Measurements from ENCODE around the gene KDM4C.
"Not testable (repeated sequence)": the region's sequence is repeated elsewhere in the genome, so short reads cannot be mapped to it uniquely, and the experiment has no call there.

KDM4C gene

DNA sequence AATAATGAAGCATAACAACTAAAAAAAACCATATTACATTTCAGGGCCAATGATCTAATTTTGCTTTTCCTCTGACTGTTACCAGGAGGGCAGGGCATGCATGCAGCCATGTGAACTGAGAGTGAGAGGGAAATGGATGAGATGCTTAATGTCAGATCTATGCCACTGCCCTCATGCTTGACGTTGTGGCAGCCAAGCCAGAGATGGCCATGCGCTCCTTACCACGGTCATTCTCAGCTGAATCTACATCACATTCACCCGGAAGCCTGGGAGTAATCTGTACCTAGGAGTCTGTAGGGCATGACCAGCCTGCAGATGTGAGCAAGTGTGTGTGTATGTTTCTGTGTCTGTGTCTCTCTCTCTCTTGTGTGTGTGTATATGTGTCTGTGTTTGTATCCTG lies 183.7 kb downstream of the KDM4C start:
- no peak for DNase-seq

- DNase-seq = no peak
These were observed 184.6 kb downstream of the KDM4C start for GRCh38 chr9:6942406-6942805.

DNA sequence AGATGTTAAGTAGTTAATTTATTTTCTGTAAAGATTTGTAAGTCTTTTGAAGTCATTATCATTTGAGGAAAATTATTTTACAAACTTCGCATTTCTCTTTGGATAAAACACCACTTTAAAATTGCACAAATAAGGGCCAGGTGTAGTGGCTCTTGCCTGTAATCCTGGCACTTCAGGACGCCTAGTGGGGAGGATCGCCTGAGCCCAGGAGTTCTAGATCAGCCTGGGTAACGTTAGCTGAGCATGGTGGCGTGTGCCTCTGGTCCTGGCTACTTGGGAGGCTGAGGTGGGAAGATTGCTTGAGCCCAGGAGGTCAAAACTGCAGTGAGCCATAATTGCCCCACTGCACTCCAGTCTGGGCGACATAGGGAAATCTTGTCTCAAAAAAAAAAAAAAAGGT lies 185.5 kb downstream of the KDM4C start:
- no peak for DNase-seq

- no peak for DNase-seq
These were observed 186.3 kb downstream of the KDM4C start for GRCh38 chr9:6944093-6944551.

- DNase-seq = no peak
These were observed 187.1 kb downstream of the KDM4C start for GRCh38 chr9:6944896-6945295.

- no peak for DNase-seq
These were observed 188.0 kb downstream of the KDM4C start for GRCh38 chr9:6945816-6946215.

DNA sequence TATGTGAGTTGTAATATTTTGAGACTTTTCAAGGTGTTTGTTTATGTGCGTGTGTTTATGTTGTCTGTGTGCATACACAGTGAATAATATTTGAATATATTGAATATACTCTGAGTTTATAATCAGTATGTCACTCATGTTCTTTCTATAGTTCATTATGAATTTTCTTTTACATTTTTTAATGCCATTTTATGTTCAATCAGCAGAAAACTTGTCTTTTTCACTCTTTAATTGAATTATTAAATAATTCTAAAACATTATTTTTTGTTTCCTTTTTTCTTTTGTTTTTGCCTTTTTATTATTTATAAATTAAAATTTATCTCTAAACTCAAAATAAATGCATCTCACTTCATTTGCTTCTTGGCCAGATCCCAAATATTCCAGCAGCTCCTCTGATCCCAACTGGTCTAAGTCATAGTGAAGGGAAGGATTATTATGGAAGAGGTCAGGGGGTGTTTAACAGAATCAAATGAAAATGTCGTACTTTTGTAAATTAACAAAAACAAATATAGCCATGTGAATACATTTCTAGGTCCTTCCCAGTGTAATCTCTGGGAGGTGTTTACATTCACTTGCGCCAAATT lies 188.9 kb downstream of the KDM4C start:
- DNase-seq = no peak

GRCh38 chr9:6948921-6949320 lies 191.1 kb downstream of the KDM4C start:
- DNase-seq = not testable (repeated sequence)

- DNase-seq = no peak
These were observed 197.6 kb downstream of the KDM4C start for GRCh38 chr9:6955251-6955921.

DNA sequence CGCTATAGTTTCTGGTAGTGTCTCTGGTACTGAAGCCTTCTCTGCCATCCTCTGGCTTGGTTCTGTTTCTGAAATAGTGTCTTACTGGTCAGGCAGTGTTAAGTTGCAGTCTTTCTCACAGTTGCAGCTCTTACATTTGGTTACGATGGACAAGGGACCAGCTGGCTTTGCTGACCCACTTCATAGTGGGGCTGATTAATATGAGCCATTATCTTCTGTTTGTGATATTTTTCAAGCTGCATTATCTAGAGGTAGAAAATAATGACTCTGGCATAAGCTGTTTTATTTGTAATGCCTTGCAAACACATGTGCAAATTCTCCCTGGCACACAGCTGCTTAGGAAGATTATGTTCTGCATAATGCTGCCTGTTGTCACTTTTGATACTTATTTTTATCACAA lies 199.1 kb downstream of the KDM4C start:
- no peak for DNase-seq

GRCh38 chr9:6959270-6960000 lies 201.7 kb downstream of the KDM4C start:
- no peak for DNase-seq

DNA sequence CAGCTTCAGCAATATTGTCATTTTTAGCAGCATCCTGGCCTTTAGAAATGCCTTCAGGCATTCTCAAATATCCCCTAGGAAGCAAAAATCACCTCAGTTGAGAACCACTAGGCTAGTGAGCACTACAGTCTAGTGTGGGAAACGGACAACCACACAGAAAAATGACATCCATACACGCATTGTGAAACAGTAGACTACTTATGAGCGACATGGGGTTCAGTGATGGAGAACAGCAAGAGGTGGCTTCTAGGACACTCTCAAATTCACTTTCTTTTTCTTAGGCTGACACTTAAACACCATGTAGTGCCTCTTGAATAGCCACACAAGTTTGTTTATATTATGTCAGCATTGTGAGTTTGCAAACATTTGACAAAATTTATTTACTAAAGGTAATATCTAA lies 203.0 kb downstream of the KDM4C start:
- DNase-seq = no peak

DNA sequence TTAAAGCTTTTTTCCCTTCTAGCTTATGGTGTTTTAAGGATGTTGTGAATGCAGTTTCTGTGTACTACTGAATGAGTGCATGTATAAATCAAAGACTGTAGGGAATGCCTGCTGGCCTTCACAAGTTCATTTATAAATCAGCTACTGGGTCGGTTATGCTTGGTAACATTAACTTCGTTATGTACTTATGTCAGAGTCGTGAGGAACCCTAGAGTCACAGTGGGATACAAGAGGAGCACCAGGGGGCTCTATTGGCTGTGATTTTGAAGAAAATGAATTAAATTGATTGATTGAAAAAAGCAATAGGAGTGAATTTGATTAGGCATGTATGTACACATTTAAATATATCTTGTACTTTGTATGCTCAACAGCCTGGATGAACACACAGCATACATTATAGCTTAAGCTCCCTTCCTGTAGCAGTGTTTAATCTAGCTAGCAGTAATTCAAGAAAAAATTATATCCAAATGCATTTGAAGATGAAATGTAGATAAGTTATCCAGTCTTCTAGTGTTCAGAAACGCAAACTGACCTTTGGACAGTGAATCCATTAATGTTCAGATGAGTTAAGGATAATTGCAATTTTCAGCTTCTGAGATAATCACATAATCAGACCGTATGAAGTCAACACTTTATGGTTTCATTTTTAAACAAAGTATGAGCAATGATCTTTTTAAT lies 204.2 kb downstream of the KDM4C start:
- DNase-seq = no peak

DNA sequence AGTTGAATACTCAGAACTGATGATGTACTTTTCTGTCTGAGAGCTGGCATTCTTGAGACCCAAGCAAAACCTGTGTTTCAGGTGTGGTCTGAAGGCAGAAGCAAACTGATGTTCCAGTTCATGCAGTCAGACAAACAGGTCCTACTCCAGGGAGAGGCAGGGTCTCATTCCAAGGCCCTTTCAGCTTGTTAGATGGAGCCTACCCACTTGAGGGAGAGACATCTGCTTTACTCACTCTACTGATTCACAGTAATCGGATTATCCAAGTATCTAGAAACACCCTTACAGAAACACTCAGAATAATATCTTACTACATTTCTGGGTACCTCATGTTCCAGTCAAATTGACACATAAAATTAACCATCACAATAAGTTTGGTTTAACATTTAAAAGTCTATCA lies 207.8 kb downstream of the KDM4C start:
- DNase-seq = no peak

- no peak for DNase-seq
These were observed 210.5 kb downstream of the KDM4C start for GRCh38 chr9:6968271-6968670.

GRCh38 chr9:6969805-6970204 lies 212.0 kb downstream of the KDM4C start:
- DNase-seq = no peak

- DNase-seq = no peak
These were observed 215.3 kb downstream of the KDM4C start for GRCh38 chr9:6973089-6973488.

DNA sequence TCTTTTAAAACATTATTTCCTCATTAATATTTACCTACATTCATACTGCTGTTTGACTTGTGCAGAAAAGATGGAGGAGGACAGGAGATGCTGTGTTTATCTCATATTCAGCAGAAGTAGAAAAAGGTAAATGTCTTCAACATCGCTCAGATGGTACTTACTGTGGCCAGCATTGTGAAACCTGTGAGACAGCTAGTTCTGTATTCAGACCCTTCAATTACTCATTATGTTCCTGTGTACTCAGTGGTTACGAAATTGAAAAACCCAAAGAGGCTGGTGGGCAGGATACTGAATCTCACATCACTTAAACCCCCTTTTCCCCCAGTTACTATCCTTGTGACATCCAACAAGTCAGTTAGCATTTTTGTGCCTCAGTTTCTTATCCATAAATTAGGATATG lies 216.0 kb downstream of the KDM4C start:
- no peak for DNase-seq

DNA sequence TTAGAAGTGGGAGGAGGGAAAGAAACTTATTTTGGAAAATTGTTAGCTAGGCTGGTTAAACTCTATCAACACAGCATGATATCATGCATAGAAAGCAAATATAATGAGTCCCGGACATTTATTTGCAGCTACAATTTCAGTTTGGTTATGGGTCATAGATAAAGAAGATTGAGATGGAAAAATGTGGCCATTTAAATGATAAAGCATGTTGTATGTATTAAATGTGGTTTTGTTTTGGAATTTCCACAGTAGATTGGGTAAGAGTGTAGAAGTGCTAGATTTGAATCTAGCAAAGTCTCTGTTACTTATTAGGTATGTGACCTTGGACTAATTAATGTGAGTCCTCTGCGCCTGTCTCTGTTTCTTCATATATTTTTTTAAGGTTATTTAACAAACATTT lies 217.4 kb downstream of the KDM4C start:
- no peak for DNase-seq

DNA sequence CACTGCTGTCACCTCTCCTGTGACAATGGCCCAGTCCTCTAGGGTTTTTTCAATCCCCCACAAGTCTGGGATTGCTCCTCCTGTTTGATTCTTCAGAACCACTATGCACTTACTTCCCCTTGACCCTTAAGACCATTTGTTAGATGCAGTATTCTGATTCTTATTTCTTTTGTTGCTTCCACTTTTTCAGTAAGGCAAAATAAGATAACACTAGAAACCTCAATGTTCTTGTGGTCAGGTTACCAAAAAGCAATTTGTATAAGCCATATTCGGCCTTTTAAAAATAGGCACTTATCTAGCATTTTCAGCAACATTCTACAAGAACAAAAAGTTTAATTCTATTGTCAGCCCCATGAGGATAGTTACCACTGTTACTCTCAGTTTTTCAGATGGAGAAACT lies 220.0 kb downstream of the KDM4C start:
- no peak for DNase-seq

DNA sequence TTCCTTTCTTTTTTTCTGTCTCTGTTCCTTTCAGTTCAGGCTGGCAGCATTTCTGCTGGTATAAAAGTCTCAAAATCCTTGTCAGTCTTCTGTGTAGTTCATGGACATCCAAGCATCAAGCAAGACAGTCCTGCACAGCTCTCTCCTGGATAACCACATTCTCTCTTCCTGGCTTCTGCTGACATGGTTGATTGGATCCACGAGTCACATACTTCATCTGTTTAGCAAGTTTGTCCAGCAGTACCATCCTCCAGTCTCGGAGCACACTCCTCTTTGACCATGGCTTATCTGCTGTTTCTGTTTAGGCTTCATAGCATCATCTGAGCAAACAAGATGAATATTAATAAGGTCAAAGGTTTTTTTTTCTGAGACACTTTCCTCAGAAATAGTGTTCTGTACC lies 220.8 kb downstream of the KDM4C start:
- DNase-seq = no peak

DNA sequence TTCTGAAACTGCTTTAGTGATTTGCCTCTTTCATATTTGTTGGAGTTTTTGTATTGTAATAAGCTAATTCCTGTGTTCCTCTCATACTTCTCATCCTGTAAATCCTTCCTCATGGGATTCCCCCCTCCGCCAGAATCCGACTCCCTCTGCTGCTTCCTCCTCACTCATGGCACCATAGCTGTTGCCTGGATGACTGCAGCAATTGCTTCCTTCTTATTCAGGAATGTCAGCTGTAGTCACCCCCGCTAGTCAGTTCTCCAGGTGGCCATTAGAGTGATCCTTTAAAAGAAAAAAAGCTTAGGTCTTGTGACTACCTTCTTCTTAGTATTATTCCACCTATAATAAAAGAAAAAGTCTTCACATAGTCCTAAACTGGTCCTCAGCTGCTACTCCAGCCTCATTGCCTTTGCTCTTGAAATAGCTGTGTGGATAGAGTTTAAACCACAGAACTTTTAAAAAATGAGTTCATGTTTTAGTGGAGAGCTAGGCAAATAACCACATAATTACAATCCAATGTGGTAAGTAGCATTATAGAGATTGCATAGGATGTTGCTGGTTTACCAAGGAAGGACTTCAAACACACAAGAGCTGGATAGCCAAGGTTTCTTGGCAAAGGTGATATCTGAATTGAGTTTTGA lies 227.3 kb downstream of the KDM4C start:
- DNase-seq = no peak

DNA sequence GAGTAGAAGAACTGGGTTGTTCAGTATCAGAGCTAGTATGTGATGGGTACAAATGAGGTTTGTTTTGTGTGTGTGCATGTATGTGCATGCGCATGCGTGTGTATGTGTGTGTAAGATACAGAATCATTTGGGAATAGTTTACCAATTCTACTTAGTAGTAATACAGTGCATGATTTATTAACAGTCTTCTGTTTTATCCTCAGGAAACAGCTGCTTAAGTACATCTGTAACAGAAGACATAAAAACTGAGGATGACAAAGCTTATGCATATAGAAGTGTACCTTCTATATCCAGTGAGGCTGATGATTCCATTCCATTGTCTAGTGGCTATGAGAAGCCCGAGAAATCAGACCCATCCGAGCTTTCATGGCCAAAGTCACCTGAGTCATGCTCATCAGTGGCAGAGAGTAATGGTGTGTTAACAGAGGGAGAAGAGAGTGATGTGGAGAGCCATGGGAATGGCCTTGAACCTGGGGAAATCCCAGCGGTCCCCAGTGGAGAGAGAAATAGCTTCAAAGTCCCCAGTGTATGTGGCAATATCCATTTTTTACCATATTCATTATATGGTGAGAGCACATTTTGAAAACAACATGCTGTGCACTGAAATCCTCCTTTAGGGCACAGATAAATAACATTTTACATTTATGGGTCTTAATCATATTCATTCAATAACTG lies 228.5 kb downstream of the KDM4C start:
- no peak for DNase-seq
